A673 (cell line): Measurements from ENCODE around the gene MTHFSD.

ENCODE experiments used
- CTCF ChIP-seq: fragments of 300-800, 200-600 bp; sonication (generic); conservative IDR thresholded peaks from 2 replicates; pipeline ENCODE4 v1.5.1; 2017; ENCODE audit warnings: low read depth, mild to moderate bottlenecking, antibody characterized with exemption, low read length, moderate library complexity, mixed read lengths
- EZH2 ChIP-seq: fragments of 200-600 bp; sonication (generic); IDR thresholded peaks from 2 replicates; pipeline ENCODE4 v1.6.1; 2017; ENCODE audit warnings: borderline replicate concordance, low read depth, mild to moderate bottlenecking, mixed read lengths, antibody characterized with exemption, low read length; ENCODE audit not compliant: poor library complexity, severe bottlenecking

DNA sequence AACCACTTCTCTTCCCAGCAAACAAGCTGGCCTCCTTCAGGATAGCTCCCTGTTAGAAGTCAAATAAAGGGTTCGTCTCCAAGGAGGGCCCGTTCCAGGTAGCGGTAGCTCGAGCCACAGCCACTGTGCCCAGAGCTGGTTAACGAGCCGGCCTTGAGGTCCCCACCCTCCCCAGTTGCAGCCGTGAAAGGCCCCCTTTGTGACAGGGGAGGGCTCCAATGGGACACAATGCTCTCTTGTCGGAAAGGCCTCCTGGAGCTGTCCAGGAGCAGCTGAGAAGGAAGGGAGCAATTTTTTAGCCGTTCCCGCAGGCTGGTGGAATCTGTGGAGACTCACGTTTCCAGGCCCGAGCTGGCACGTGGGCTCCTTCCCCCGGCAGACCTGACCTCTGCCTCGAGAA lies 74.6 kb downstream of the MTHFSD start:
- no peak for TF ChIP-seq CTCF
- TF ChIP-seq EZH2: no peak
